ENCODE data around the gene ST6GALNAC4. TPM values are rescaled to one million over a fixed set of nuclear protein-coding genes. Genes with fewer than 3 reads are reported as not detected.
A peak's percentile ranks its signal among the peaks of the same experiment; 100 is the strongest.

The ST6GALNAC4 gene
- total RNA-seq, 2 experiments from 2014 or later, result 118 to 180 TPM

- Histone ChIP-seq H3K4me2 (ENCODE audit: low read length) (no peak overlapping the region), H3K9me3 (ENCODE audit: low read length) (0 out of 2 replicates have a peak, but pooled peaks cover 20% of the 10 kb centered on the region), H3K4me3 (ENCODE audit: low read depth, low read length, poor library complexity, severe bottlenecking) (no peak overlapping the region), H4K20me1 (ENCODE audit: insufficient read depth, low read length) (no peaks in the 10 kb centered on the region), H3K9me2 (ENCODE audit: insufficient read depth, low read length) (no peaks in the 10 kb centered on the region), H3K4me1 (ENCODE audit: insufficient read depth, low read length, poor library complexity, severe bottlenecking) (no peaks in the 10 kb centered on the region), H3K27ac (ENCODE audit: low read depth, low read length, poor library complexity, severe bottlenecking) (no peak overlapping the region), H3K36me3 (ENCODE audit: insufficient read depth, low read length) (peaks cover 83% of the 10 kb centered on the region), H2AFZ (ENCODE audit: low read length) (no peak overlapping the region), H3K79me2 (ENCODE audit: insufficient read depth, low read depth, low read length) (no peaks in the 10 kb centered on the region)
- intact Hi-C loops (cut with micrococcal nuclease; ENCODE audit: unreplicated experiment), result no loop called here
- CTCF ChIA-PET (ENCODE audit: unreplicated experiment), result interaction anchor here (0.5 kb wide), 1 partner anchor 19 kb away, joined by 3 read pairs; no protein-coding TSS in a partner anchor
- DNase-seq (ENCODE audit: low spot score), result no peak
- TF ChIP-seq EZH2phosphoT487 (IDR thresholded peaks at IDR 0.05; ENCODE audit: borderline replicate concordance, low read depth, low read length), result no peak
- no peak for TF ChIP-seq CTCF (conservative IDR thresholded peaks at IDR 0.05; ENCODE audit: low read length)
- no TSS peak for BruUV-seq (replicated peaks)
- POLR2A ChIA-PET, result interaction anchor here (1.5 kb wide), 1 partner anchor 25 kb away, joined by 8 read pairs; no protein-coding TSS in a partner anchor
Observed at GRCh38 chr9:127890053-127890452, 26.8 kb downstream of the ST6GALNAC4 start.

GRCh38 chr9:127887792-127888191 lies 29.0 kb downstream of the ST6GALNAC4 start:
- POLR2A ChIA-PET, result interaction anchor here (0.6 kb wide), 2 partner anchors 9 to 18 kb away, joined by 4 to 6 read pairs; no protein-coding TSS in a partner anchor
- intact Hi-C loops (cut with micrococcal nuclease; ENCODE audit: unreplicated experiment), result no loop called here
- no TSS peak for BruUV-seq (replicated peaks)

More at GRCh38 chr9:127887792-127888191, 29.0 kb downstream of the ST6GALNAC4 start:
- no peak overlapping the region for H3K4me3 ChIP-seq (ENCODE audit: low read depth, low read length, poor library complexity, severe bottlenecking)
- CTCF ChIA-PET (ENCODE audit: unreplicated experiment), result no interaction called here
- no peak for TF ChIP-seq CTCF (conservative IDR thresholded peaks at IDR 0.05; ENCODE audit: low read length)
- no peak for TF ChIP-seq EZH2phosphoT487 (IDR thresholded peaks at IDR 0.05; ENCODE audit: borderline replicate concordance, low read depth, low read length)
- H3K4me1 ChIP-seq (ENCODE audit: insufficient read depth, low read length, poor library complexity, severe bottlenecking), result peaks cover 4% of the 10 kb centered on the region
- H3K27ac ChIP-seq (ENCODE audit: low read depth, low read length, poor library complexity, severe bottlenecking), result no peak overlapping the region
- H4K20me1 ChIP-seq (ENCODE audit: insufficient read depth, low read length), result no peaks in the 10 kb centered on the region
- no peak overlapping the region for H2AFZ ChIP-seq (ENCODE audit: low read length)
- H3K36me3 ChIP-seq (ENCODE audit: insufficient read depth, low read length), result peaks cover 69% of the 10 kb centered on the region
- peak; percentile 29 for DNase-seq (ENCODE audit: low spot score)
- H3K9me2 ChIP-seq (ENCODE audit: insufficient read depth, low read length), result no peaks in the 10 kb centered on the region
- H3K9me3 ChIP-seq (ENCODE audit: low read length), result 0 out of 2 replicates have a peak, but pooled peaks cover 6% of the 10 kb centered on the region
- no peaks in the 10 kb centered on the region for H3K79me2 ChIP-seq (ENCODE audit: insufficient read depth, low read depth, low read length)
- H3K4me2 ChIP-seq (ENCODE audit: low read length), result no peak overlapping the region

Data from OCI-LY7 (cell line).